H1 (cell line): ENCODE results near the gene TACC2.

Source experiments
- ASH2L ChIP-seq: fragments of 200-600, 300-600 bp; sonication (generic); IDR thresholded peaks from one replicate; pipeline ENCODE4 v1.7.1; 2017; ENCODE audit warnings: low read length
- CHD2 ChIP-seq: IDR thresholded peaks from 2 replicates; pipeline ENCODE4 v1.6.1; 2012; ENCODE audit warnings: low read length, improper control_type of control experiment
- EP300 ChIP-seq, 2 experiments: IDR thresholded peaks; 1 replicate in 1 of 2; 2 replicates in 1 of 2; pipeline ENCODE4 v1.6.1; 2011 to 2012; ENCODE audit warnings: low read depth in 2 of 2, low read length in 2 of 2, mild to moderate bottlenecking in 2 of 2, borderline replicate concordance in 1 of 2, inconsistent platforms in 1 of 2, moderate library complexity in 1 of 2
- GTF2F1 ChIP-seq: IDR thresholded peaks from 2 replicates; pipeline ENCODE4 v1.6.1; 2012; ENCODE audit warnings: low read depth, low read length, improper control_type of control experiment, borderline replicate concordance
- KDM1A ChIP-seq: fragments of 200-600, 300-600 bp; sonication (generic); IDR thresholded peaks from 2 replicates; pipeline ENCODE4 v1.7.1; 2016; ENCODE audit warnings: mild to moderate bottlenecking, low read length, borderline replicate concordance
- POLR2A ChIP-seq, 2 experiments: IDR thresholded peaks; 1 replicate in 1 of 2; 2 replicates in 1 of 2; pipeline ENCODE4 v1.6.1; 2011; ENCODE audit warnings: low read depth in 2 of 2, low read length in 2 of 2, mild to moderate bottlenecking in 2 of 2; ENCODE audit errors: control extremely low read depth in 1 of 2
- POLR2AphosphoS5 ChIP-seq: IDR thresholded peaks from 2 replicates; pipeline ENCODE4 v1.6.1; 2011; ENCODE audit warnings: low read depth, low read length
- RFX5 ChIP-seq: IDR thresholded peaks from 2 replicates; pipeline ENCODE4 v1.6.1; 2011; ENCODE audit warnings: low read depth, low read length, improper control_type of control experiment, borderline replicate concordance
- SIN3A ChIP-seq, 2 experiments: IDR thresholded peaks in 1 of 2; conservative IDR thresholded peaks in 1 of 2; 2 replicates each; pipeline ENCODE4 v1.6.1; 2011 to 2012; ENCODE audit warnings: low read length in 2 of 2, improper control_type of control experiment in 1 of 2, low read depth in 1 of 2, mild to moderate bottlenecking in 1 of 2
- SRF ChIP-seq: IDR thresholded peaks from 2 replicates; pipeline ENCODE4 v1.6.1; 2011; ENCODE audit warnings: mild to moderate bottlenecking, low read depth, low read length, moderate library complexity
- TBP ChIP-seq: IDR thresholded peaks from 2 replicates; pipeline ENCODE4 v1.6.1; 2011; ENCODE audit warnings: low read depth, low read length, improper control_type of control experiment
- TCF12 ChIP-seq: IDR thresholded peaks from 2 replicates; pipeline ENCODE4 v1.6.1; 2011; ENCODE audit warnings: low read depth, mild to moderate bottlenecking, low read length
- TF ChIP-seq, protein P1 (sequence below), 3 experiments: IDR thresholded peaks; 1 replicate in 2 of 3; 2 replicates in 1 of 3; pipeline versions ENCODE4 v1.5.1 to v1.6.1; 2011; ENCODE audit warnings: low read length in 3 of 3, mild to moderate bottlenecking in 3 of 3, inconsistent platforms in 2 of 3, low read depth in 1 of 3, moderate library complexity in 1 of 3; ENCODE audit not compliant: insufficient read depth in 1 of 3; ENCODE audit errors: control extremely low read depth in 1 of 3
- TF ChIP-seq, protein P2 (sequence below): IDR thresholded peaks from 2 replicates; pipeline ENCODE4 v1.6.1; 2012; ENCODE audit warnings: inconsistent platforms

DNA sequence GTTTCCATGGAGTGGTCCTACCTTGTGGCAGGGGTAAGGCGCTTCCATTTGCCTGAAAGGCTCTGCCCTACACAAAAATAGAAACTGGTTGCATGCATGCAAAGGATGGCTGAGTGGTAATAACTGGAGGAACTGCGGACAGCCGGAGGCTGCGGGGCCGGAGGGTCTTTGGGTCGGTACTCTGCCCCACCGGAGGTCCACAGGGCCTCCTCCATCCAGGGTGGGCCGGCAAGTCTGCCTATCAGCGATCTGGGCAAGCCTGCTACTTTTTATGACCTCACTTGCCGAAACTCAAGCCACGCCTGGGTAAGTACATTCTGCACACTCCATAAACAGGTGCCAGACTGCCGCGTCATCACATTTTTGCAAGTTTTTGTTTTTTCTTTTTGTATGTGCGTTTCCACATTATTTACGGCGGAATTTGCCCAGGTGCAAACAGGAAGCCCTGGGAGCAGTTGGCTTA, 30.0 kb downstream of the TACC2 start:
- no peak for TF ChIP-seq TBP
- TF ChIP-seq, protein P1, sequence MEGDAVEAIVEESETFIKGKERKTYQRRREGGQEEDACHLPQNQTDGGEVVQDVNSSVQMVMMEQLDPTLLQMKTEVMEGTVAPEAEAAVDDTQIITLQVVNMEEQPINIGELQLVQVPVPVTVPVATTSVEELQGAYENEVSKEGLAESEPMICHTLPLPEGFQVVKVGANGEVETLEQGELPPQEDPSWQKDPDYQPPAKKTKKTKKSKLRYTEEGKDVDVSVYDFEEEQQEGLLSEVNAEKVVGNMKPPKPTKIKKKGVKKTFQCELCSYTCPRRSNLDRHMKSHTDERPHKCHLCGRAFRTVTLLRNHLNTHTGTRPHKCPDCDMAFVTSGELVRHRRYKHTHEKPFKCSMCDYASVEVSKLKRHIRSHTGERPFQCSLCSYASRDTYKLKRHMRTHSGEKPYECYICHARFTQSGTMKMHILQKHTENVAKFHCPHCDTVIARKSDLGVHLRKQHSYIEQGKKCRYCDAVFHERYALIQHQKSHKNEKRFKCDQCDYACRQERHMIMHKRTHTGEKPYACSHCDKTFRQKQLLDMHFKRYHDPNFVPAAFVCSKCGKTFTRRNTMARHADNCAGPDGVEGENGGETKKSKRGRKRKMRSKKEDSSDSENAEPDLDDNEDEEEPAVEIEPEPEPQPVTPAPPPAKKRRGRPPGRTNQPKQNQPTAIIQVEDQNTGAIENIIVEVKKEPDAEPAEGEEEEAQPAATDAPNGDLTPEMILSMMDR (IDR thresholded peaks at IDR 0.05; ENCODE audit: control extremely low read depth in 1 of 3, insufficient read depth in 1 of 3, low read depth in 1 of 3, low read length in 3 of 3): no peak
- no peak for TF ChIP-seq CHD2
- TF ChIP-seq SRF: no peak
- TF ChIP-seq EP300 (IDR thresholded peaks at IDR 0.05; ENCODE audit: borderline replicate concordance in 1 of 2, low read depth in 2 of 2, low read length in 2 of 2): no peak
- no peak for TF ChIP-seq POLR2A (IDR thresholded peaks at IDR 0.05; ENCODE audit: control extremely low read depth in 1 of 2, low read depth in 2 of 2, low read length in 2 of 2)
- no peak for TF ChIP-seq TCF12
- TF ChIP-seq RFX5: no peak
- no peak for TF ChIP-seq POLR2AphosphoS5
- TF ChIP-seq SIN3A (conservative IDR thresholded peaks at IDR 0.05 in 1 of 2, IDR thresholded peaks at IDR 0.05 in 1 of 2; ENCODE audit: low read depth in 1 of 2, low read length in 2 of 2): no peak
- TF ChIP-seq, protein P2, sequence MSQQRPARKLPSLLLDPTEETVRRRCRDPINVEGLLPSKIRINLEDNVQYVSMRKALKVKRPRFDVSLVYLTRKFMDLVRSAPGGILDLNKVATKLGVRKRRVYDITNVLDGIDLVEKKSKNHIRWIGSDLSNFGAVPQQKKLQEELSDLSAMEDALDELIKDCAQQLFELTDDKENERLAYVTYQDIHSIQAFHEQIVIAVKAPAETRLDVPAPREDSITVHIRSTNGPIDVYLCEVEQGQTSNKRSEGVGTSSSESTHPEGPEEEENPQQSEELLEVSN: no peak
- no peak for TF ChIP-seq KDM1A
- no peak for TF ChIP-seq ASH2L
- TF ChIP-seq GTF2F1: no peak
